GM18873 (cell line): ENCODE results near the gene ALG12.

Source experiments
- ATAC-seq: cut with Tn5 transposase; IDR thresholded peaks from one replicate; pipeline ENCODE4 v1.9.1; 2021; ENCODE audit warnings: mild to moderate bottlenecking, moderate library complexity, moderate number of reproducible peaks; ENCODE audit not compliant: unreplicated experiment, low FRiP score

The ALG12 gene

DNA sequence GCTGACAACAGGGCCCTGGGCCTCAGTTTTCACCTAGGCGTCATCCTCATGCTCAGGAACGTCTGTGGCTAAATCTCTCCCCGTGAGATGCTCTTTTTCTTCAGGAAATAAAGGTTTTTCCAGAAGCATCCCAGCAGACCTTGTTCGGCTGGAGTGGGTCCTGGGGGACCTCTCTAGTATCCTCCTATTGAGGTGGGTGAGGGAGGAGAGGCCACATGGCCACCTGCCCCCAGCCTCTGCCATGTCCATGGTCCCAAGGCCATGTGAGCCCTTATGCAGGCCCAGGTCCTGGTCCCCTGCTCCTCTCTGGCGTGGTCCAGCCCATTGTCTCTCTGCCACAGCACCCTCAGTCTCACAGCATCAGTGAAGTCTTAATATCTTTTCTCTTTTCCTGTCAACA is 22.0 kb downstream of the ALG12 start:
- ATAC-seq = no peak

DNA sequence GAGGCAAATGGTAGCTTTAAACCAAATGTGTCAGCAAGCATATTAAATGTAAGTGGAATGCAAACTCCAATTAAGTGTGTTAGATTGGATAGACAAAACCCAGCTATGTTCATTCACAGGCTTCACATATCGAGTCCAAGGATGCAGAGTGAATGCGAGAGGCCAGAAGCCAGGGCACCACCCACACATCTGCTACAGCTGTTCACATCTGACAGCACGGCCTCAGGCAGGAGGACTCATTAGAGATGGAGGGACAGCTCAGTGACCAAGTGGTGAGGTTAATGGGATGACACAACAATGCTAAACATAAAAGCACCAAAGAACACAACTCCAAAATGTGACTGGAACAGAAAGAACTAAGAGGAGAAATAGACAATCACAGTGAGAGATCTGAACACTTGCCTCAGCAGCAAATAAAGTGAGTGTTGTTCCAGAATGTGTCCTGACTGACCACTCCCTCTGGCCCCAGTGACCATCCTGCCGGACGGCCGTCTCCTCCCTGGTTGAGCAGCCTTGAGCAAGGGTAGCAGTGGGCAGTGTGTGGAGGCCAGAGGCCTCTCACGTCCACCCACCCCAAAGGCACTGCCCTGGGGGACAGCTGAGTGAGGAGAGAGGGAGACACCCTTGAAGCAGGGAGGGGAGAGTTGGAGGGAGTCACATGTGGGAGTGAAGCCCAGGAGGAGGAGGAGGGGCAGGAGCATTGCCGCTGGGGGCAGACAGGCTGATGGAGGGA is 23.8 kb downstream of the ALG12 start:
- ATAC-seq = no peak

DNA sequence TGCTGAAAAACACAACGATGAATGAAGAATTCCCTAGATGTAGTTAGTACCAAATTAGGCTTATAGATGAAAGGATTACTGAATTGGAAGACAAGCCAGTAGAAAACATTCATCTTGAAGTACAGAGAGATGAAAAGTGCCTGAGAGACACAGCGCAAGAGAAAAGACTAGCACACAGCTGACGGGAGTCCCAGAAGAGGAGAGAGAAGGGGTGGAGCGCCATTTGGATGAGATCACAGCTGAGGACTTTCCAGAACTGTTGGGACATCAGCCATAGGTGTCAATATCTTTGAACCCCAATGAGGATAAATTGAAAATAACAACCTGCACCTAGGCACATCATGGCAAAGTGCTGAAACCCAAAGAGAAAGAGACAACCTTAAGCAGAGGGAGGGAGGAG is 25.2 kb downstream of the ALG12 start:
- ATAC-seq = no peak

DNA sequence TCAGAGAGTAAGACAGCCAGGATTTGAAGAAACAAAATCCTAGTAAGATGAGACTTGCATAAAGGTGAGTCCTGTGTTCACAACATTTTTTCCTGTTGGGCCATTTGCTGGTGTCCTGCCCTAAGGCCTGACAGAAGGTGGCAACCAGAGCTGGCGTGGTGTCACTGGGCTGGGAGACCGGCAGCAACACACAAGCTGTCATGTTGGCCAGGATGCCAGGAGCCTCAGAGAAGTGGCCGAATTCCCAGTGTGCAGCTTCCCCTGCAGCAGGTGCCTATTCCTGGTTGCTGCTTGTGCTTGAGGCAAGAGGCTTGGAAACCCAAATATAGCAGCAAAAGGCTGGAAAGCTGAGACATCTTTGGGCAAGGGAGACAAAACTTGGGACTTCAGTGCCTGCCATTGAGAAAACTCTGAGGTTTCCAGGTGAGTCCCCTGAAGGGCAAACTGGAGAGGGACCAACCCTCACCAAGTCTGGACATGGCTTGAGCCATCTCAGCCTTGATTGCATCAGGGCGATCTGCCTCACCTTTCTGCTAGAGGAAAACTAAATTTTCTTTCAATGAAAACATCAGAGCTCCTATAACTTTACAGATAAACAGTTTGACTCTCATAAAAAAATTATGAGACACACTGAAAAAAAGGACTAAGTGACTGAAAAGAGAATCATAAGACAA is 25.9 kb downstream of the ALG12 start:
- no peak for ATAC-seq

DNA sequence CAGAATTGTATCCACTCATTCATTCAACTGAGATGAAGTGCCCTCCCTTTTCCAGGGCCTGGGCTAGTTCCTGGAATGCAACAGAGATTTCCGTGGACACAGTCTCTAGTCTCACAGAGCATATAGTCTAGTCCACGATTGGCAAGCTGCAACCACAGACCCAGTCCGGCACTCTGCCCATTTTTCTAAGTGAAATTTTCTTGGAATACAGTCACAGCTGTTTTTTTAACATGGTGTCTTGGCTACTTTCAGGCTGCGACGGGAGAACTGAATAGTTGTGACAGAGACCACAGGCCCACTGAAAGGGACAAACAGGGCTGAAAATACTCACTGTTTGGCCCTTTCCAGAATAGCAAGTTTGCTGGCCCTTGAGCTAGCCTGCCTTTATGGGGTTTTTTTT is 29.2 kb downstream of the ALG12 start:
- no peak for ATAC-seq

DNA sequence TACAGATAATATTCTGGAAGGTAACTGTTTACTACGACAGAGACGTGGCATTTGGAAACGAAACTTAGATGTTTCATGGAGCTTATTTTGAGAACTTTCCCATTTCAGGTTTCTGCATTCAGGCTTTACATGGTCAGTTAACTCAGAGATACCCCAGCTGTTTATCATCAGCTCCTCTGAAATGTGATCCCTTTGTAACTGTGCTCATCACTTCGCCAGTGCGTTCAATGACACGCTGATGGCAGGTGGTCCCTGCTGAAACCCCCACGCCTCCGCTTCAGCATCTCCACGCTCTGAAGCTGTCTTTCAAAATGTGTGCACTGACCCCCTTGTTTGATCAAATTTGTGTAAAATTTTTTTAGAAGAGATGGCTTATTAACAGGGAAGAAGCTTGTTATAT is 30.5 kb downstream of the ALG12 start:
- ATAC-seq = no peak

DNA sequence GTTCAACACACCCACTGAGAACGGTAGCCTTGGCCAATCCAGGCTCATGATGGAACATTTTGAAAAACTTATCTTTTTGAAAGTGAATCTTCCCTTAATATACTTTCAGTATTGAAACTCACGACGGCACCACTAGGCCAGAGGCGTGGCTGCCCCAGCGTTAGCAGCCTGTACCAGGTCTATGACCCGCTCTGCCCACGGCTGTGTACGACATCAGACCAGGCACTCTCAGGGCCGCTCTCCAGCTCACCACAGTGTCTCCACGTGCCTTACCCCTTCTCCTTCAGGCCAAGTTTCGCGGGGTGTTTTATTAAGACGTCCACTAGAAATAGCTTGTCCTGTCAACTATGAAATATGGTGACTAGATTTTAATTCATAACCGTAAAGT is 31.2 kb downstream of the ALG12 start:
- no peak for ATAC-seq

DNA sequence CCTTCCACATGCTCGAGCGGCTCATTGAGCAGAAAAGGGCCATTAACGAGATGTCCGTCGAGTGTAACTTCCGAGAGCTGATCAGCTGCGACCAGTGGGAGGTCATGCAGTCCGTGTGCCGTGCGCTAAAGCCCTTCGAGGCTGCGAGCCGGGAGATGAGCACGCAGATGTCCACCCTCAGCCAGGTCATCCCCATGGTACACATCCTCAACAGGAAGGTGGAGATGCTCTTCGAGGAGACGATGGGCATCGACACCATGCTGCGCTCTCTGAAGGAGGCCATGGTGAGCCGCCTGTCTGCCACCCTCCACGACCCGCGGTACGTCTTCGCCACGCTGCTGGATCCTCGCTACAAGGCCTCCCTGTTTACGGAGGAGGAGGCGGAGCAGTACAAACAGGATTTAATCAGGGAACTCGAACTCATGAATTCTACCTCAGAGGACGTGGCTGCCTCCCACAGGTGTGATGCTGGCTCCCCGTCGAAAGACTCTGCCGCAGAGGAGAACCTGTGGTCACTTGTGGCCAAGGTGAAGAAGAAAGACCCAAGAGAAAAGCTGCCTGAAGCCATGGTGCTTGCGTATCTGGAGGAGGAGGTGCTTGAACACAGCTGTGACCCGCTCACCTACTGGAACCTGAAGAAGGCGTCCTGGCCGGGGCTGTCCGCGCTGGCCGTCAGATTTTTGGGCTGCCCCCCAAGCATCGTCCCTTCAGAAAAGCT is 31.7 kb downstream of the ALG12 start:
- ATAC-seq = no peak

DNA sequence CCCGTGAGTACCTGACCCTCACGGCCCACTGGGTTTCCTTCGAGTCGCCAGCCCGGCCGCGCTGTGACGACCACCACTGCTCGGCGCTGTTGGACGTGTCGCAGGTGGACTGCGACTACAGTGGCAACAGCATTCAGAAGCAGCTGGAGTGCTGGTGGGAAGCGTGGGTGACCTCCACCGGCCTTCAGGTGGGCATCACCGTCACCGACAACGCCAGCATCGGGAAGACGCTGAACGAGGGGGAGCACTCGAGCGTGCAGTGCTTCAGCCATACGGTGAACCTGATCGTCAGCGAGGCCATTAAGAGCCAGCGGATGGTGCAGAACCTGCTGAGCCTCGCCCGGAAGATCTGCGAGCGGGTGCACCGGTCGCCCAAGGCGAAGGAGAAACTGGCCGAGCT is 32.4 kb downstream of the ALG12 start:
- ATAC-seq = no peak

DNA sequence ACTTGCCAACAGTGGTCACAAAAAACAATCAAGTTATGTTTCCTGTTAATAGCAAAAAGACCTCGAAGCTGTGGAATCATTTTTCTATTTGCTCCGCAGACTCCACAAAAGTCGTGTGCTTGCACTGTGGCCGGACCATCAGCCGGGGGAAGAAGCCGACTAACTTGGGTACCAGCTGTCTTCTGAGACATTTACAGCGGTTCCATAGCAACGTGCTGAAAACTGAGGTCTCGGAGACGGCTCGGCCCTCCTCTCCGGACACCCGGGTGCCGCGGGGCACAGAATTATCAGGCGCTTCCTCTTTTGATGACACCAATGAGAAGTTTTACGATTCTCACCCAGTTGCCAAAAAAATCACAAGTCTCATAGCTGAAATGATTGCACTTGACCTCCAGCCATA is 33.0 kb downstream of the ALG12 start:
- no peak for ATAC-seq

DNA sequence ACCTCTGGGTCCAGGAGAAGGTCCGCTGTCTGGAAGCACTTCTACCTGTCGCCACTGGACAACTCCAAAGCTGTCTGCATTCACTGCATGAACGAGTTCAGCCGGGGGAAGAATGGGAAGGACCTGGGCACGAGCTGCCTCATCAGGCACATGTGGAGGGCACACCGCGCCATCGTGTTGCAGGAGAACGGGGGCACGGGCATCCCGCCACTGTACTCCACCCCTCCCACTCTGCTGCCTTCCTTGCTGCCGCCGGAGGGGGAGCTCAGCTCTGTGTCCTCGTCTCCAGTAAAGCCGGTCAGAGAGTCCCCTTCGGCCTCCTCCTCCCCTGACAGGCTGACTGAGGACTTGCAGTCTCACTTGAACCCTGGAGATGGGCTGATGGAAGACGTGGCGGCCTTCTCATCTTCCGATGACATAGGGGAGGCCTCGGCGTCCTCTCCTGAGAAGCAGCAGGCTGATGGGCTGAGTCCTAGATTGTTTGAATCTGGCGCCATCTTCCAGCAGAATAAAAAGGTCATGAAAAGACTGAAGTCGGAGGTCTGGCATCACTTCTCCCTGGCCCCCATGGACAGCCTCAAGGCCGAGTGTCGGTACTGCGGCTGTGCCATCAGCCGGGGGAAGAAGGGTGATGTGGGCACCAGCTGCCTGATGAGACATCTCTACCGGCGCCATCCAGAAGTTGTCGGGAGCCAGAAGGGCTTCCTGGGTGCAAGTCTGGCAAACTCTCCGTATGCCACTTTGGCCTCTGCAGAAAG is 33.6 kb downstream of the ALG12 start:
- no peak for ATAC-seq

DNA sequence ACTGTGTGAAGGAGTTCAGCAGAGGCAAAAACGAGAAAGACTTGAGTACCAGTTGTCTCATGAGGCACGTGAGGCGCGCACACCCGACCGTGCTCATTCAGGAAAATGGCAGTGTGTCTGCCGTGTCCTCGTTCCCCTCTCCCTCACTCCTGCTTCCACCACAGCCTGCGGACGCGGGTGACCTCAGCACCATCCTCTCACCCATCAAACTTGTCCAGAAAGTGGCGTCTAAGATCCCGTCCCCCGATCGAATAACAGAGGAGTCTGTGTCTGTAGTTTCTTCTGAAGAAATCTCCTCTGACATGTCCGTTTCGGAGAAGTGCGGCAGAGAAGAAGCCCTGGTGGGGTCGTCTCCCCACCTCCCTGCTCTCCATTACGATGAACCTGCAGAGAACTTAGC is 34.2 kb downstream of the ALG12 start:
- ATAC-seq = no peak

DNA sequence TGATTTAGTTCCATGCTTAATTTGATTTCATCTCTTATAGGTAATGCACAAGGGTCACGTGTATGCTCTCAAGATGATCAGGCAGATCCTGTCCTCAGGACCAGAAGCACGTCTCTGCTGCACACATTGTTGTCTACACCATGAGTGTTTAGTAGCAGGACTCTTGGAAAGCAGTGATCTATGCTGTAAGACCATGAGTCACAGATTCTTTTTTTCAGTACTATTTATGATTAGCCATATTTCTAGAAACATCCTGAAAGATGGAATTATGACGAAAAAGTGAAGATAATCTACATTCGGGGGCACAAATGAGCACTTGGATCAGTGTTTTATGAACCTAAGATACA is 35.0 kb downstream of the ALG12 start:
- ATAC-seq = no peak

DNA sequence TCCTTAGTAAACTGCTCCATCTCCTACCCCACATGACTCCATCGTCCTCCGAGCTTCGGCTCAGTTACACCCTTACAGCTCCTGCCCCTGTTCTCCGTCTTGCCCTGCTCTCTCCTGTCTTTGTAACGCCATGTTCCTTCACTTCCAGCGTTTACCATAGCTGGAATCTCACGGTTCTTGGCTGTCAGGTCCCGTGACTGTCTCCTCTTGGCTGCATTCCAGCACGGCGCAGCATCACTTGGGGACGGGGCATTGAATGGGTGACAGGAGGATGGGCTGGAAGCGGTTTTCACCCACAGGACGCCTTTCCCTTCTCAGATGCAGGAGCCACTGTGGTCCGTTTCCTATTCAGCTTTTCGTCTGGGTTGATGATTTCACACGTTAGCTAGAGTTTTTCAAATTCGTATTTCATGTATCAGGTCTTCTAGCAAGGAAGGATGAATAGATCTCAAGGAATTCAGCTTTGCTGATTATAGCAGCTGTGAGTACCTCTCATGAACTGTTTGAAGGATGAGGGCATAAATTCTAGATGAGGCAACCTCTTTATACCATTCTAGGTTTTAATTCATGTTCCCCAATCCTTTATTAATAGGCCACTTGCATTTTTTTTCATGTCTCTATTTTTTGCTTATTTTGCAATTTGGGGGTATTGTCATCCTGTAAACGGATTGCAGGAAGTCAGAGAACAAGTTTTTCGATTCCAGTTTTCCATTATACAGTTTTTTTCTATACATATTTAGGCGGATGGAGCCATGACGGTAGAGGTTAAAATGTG is 35.5 kb downstream of the ALG12 start:
- no peak for ATAC-seq

DNA sequence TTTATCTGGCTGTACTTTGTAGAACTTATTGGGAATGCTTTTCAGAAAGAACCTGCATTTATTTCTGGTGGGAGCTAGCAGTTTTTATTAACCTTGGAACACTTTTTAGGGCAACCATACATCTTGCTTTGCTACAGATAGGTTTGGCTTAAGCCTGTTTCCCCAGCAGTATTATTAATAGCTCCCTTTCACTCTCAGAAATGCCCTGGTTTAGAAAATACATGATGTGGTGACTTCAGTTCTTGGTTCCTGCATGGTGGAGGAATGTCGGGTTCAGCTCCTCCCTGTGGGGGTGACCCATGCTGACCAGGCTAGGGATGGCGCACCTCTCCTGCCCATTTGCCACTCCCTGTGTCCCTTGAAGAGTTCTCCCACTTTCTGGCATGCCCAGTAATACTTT is 36.4 kb downstream of the ALG12 start:
- no peak for ATAC-seq

DNA sequence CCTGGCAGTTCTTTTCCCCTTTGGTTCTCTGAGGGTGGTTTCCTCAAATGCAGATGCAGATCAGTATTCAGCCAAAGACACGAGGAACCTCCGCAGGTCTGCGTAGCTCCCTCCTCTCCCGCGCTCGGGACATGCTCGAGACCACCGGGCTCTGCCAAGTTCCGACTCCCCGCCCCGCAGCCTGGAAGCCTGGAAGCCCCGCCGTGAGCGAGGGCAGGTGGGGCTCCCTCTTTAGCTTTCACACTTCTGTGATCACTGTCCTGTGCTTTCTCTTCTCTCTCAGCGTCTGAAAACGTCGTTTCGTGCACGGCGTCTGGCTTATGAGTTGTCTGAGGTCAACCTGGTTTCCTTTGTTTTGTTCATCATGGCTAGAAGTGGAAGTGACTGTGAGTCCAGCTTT is 38.0 kb downstream of the ALG12 start:
- no peak for ATAC-seq

DNA sequence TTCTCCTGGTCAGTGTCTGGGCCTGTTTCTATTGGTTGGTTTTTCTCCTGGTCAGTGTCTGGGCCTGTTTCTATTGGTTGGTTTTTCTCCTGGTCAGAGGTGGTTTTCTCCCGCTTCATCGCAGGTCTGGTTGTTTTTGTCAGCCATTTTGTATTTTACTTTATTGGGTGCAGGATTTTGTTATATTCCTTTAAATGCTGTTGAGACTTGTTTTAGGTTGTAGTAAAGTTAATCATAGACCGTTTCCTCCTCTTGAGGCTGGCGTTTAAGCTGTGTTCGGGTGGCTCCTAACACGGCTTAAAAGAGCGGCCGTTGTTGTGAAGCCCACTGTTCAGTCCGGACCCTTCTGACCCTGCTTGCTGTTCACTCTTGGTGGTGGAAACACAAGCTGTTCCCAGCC is 38.4 kb downstream of the ALG12 start:
- no peak for ATAC-seq

DNA sequence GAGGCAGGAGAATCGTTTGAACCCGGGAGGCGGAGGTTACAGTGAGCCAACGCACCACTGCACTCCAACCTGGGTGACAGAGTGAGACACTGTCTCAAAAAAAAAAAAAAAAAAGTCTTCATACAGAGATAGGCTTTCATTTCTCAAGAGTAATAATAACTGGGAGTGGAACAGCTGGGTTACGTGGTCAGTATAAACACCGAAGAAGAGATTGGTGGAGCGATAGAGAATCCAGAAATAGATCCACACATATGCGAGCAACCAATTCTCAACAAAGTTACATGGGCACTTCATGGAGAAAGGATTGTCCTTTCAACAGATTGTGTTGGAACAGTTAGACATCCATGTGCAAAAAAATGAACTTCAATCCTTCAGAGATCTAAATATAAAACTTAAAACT is 40.0 kb downstream of the ALG12 start:
- no peak for ATAC-seq

DNA sequence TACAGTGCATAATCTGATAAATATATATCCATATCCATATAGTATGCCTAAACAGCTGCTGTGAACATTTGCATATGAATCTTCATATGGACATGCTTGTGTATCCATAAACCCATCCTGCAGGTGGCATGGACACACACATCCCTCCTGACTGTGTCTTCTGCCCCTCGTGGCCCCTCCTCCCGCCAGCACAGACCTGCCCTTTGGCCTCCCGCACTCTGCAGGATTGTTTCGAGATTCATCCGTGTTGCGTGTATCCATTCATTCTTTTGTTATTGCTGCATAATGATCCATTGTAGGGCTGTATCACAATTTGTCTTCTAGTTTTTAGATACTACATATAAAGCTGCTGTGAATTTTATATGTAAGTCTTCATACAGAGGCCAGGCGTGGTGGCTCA is 40.6 kb downstream of the ALG12 start:
- no peak for ATAC-seq

DNA sequence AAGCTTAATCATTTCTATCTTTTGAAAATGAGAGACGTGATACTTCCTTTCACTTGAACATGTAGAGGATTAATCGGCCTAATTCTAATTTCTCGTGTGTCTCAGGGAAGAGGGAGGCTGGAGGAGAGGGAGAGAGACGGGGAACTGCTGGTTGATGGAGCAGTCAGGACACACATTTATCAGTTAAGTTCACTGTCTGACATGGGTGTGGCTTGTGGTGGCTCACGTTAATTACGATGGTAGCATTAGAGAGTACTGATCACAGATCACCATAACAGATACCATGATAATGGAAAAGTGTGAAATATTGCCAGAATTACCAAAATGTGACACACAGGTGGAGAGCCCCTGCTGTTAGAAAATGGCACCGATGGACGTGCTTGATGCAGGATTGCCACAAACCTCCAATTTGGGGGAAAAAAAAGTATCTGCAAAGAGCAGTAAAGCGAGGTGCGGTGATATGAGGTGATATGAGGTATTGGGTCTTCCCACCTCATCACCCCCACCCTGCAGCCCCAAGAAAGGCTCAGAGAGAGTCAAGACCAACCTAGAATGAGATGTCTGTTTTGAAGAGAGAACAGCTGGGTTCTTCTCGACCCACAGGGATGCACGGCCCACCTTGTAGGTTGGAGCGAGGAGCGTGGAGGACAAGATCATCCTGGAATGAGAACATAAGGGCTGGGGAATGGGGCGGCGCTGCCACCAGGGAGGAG is 44.9 kb downstream of the ALG12 start:
- ATAC-seq = no peak
